ENCODE data around the gene TEKT1.

Gene TEKT1

DNA sequence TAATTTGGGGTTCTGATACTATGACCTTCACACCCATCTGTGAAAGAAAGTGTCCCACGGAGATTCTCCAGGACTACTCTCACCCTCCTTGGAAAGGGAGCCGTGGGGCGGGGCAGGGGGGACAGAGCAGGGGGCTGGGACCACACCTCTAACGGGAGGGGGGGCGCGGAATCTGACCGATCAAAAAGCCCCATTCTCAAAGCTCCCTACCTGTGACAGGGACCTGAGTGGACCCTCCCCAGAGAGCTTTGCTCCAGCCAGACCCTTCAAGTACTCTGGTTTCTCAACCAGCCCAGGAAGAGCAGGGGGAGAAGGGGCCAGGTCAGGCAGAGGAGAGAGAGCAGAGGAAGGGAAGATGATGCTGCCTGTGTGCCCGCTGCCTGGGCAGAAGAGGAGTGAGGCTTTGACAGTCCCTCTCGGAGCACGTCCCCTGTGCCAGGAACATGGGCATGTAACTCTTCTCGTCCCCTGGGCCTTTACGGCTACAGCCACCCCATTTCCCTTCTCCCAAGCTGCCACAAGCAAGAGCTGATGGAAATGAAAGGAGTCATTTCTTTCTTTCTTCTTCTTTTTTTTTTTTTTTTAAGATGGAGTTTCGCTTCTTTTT lies 75.0 kb downstream of the TEKT1 start:
- DNase-seq (no peak), ATAC-seq (peak; percentile 22)

- peak; percentile 76 for ATAC-seq
- peak; percentile 46 for DNase-seq
These were observed 75.8 kb downstream of the TEKT1 start, which contains the start of gene XAF1 for GRCh38 chr17:6755731-6756184. TSS of gene XAF1 (plus strand) at chr17:6756046. CDS start at chr17:6756079, 33 bp downstream.

DNA sequence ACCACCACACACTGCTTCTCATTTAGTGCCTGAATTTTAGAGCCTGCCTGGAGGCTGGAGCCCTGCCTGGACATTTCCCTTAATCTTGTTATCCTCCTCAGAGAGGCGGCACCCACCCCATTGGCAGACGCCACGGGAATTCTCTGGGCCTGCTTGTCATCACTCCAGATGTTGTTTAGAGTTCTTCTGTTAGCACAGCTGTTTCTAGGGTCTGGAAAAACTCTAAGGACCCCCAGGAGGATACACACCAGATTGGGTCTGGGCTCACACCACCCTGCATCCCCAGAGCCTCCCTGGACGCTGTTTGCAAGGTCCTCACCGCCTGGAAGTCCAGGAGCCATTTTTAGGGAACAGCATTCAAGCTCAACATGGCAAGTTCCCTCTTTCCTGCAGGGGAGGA lies 76.2 kb downstream of the TEKT1 start:
- ATAC-seq: no peak
- no peak for DNase-seq

DNA sequence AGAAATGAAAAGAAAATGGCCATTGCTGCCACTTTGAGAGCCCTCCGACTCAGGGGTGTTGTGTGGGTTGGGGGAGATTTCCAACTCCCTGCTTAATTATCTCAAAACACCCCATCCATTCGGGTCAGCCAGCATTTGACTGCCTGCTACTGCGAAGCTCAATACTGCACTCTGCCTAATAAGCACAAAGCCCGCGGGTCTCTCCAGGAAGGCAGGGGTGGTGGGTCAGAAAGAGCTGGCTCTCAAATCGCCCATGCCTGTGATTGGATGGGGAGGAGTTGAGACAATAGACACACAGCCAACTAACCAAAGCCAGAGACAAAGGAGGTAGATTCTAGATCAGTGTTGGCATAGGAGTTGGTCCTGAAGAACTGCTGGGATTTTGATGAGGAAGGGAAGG lies 78.0 kb downstream of the TEKT1 start:
- DNase-seq: no peak
- ATAC-seq: no peak

DNA sequence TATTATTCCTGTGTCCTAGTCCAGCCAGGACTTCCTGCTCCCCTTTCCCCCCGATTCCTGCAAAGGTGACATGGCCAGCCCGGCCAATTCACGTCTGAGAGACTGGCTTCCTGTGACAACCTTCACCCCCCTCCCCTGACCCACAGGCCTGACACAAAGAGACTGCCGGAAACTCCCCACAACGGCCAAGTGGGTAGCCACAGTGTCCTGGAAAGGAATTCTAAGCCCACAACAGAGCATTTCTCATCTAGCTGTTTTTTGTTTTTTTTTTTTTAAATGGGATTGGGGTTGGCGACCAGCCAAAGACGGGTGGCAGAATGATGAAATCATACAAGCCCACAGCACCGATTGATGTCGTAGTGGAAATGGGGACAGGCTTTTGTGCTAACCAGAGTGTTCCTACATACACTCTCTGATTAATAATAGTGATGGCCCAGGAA lies 78.5 kb downstream of the TEKT1 start:
- no peak for ATAC-seq
- peak; percentile 12 for DNase-seq

GRCh38 chr17:6752068-6752909 lies 79.2 kb downstream of the TEKT1 start:
- ATAC-seq (no peak), DNase-seq (no peak)

DNA sequence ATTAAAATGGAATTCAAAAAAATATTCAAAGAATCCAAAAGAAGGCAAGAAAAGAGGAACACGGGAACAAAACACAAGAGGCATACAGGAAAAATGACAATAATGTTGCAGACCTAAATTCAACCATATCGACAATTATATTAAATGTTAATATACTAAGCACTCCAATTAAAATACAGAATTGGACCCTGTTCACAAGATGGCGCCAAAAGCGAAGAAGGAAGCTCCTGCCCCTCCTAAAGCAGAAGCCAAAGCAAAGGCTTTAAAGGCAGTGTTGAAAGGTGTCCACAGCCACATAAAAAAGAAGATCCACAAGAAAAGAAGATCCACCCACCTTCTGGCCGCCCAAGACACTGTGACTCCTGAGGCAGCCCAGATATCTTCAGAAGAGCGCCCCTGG lies 82.0 kb downstream of the TEKT1 start:
- ATAC-seq: no peak
- DNase-seq: no peak

- no peak for DNase-seq
- ATAC-seq: no peak
These were observed 82.9 kb downstream of the TEKT1 start for GRCh38 chr17:6748617-6749016.

Data from stimulated activated naive CD8-positive, alpha-beta T cell treated with anti-CD3 and anti-CD28 coated beads, Interleukin-15, Interleukin-2, amounts not matched to agents 100 U/mL and 50 U/mL, for 24 hours (primary cell).